ENCODE results near the gene ATG7.

DNA sequence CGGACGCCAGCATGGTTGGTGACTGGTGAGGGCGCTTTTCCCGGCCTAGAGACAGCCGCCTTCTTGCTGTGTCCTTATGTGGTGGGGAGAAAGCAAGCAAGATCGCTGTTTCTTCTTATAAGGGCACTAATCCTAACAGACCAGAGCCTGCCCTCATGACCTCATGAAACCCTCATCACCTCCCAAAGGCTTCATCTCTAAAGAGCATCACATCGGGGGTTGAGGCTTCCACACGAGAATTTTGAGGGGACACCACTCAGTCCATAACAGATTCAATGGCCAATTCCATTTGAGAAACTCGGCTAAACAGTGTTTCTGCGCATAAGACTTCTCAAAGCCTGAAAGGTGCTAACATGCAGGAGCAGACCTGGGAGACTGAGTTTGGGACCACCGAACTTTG lies 317.5 kb downstream of the ATG7 start:
- TF ChIP-seq, protein P1, sequence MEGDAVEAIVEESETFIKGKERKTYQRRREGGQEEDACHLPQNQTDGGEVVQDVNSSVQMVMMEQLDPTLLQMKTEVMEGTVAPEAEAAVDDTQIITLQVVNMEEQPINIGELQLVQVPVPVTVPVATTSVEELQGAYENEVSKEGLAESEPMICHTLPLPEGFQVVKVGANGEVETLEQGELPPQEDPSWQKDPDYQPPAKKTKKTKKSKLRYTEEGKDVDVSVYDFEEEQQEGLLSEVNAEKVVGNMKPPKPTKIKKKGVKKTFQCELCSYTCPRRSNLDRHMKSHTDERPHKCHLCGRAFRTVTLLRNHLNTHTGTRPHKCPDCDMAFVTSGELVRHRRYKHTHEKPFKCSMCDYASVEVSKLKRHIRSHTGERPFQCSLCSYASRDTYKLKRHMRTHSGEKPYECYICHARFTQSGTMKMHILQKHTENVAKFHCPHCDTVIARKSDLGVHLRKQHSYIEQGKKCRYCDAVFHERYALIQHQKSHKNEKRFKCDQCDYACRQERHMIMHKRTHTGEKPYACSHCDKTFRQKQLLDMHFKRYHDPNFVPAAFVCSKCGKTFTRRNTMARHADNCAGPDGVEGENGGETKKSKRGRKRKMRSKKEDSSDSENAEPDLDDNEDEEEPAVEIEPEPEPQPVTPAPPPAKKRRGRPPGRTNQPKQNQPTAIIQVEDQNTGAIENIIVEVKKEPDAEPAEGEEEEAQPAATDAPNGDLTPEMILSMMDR (IDR thresholded peaks at IDR 0.05): no peak
- no peak for TF ChIP-seq POLR2A (IDR thresholded peaks at IDR 0.05)
